K562 (cell line): ENCODE results near the gene SLC6A6. TPM values are rescaled to one million over a fixed set of nuclear protein-coding genes. Genes with fewer than 3 reads are reported as not detected.

ENCODE experiments used
- CBFA2T2 ChIP-seq: fragments of 450-650 bp; conservative IDR thresholded peaks from 2 replicates; pipeline ENCODE4 v1.6.1; 2017; ENCODE audit warnings: mild to moderate bottlenecking
- E2F3 ChIP-seq: fragments of 250-450 bp; sonication (Bioruptor Pico); IDR thresholded peaks from 2 replicates; pipeline ENCODE4 v1.4.0; 2020; ENCODE audit warnings: mild to moderate bottlenecking
- E2F4 ChIP-seq: sonication (generic); formaldehyde crosslinking; IDR thresholded peaks from 2 replicates; pipeline ENCODE4 v1.8.0; 2022; ENCODE audit warnings: mild to moderate bottlenecking, low read depth, missing genetic modification reagents
- FOXK1 ChIP-seq: sonication (generic); formaldehyde crosslinking; IDR thresholded peaks from 2 replicates; pipeline ENCODE4 v1.8.0; 2022; ENCODE audit warnings: missing genetic modification reagents, mild to moderate bottlenecking, borderline replicate concordance
- FOXP4 ChIP-seq: sonication (generic); formaldehyde crosslinking; IDR thresholded peaks from 2 replicates; pipeline ENCODE4 v1.8.0; 2022; ENCODE audit warnings: mild to moderate bottlenecking, missing genetic modification reagents, borderline replicate concordance
- HBP1 ChIP-seq: fragments of 450-650 bp; formaldehyde crosslinking; IDR thresholded peaks from 2 replicates; pipeline ENCODE4 v1.4.0; 2022; ENCODE audit warnings: missing genetic modification characterization
- HMGXB4 ChIP-seq: sonication (generic); formaldehyde crosslinking; IDR thresholded peaks from 2 replicates; pipeline ENCODE4 v1.8.1; 2023; ENCODE audit warnings: mild to moderate bottlenecking, missing genetic modification reagents
- MAFG ChIP-seq: fragments of 450-650 bp; conservative IDR thresholded peaks from 2 replicates; pipeline ENCODE4 v1.6.1; 2016; ENCODE audit warnings: missing genetic modification characterization, missing compliant biosample characterization
- NR2C2 ChIP-seq, 2 experiments: fragments of 200-800 bp in 1 of 2; sonication (Bioruptor generic) in 1 of 2; sonication (generic) in 1 of 2; formaldehyde crosslinking in 1 of 2; IDR thresholded peaks; 2 replicates each; pipeline versions ENCODE4 v1.6.1 to v1.8.0; 2016 to 2022; ENCODE audit warnings: mild to moderate bottlenecking in 1 of 2, missing compliant biosample characterization in 1 of 2, missing genetic modification characterization in 1 of 2, missing genetic modification reagents in 1 of 2
- NR4A1 ChIP-seq, 2 experiments: fragments of 250-450 bp in 1 of 2; fragments of 450-650 bp in 1 of 2; sonication (Bioruptor Pico) in 1 of 2; IDR thresholded peaks; 2 replicates each; pipeline versions ENCODE4 v1.4.0 to v1.6.1; 2016 to 2020; ENCODE audit warnings: mild to moderate bottlenecking in 2 of 2, missing compliant biosample characterization in 1 of 2, missing genetic modification characterization in 1 of 2, moderate library complexity in 1 of 2
- RBM15 ChIP-seq: fragments of 200-400 bp; formaldehyde crosslinking; IDR thresholded peaks from 2 replicates; pipeline ENCODE4 v1.6.1; 2018; ENCODE audit warnings: mild to moderate bottlenecking, low read length, moderate library complexity; ENCODE audit not compliant: insufficient read depth
- SREBF2 ChIP-seq: sonication (generic); formaldehyde crosslinking; IDR thresholded peaks from 2 replicates; pipeline ENCODE4 v1.4.0; 2020; ENCODE audit warnings: mild to moderate bottlenecking, missing genetic modification reagents
- TOE1 ChIP-seq, 2 experiments: fragments of 450-650 bp in 1 of 2; sonication (generic) in 1 of 2; formaldehyde crosslinking in 1 of 2; IDR thresholded peaks; 2 replicates each; pipeline versions ENCODE4 v1.7.1 to v1.8.0; 2016 to 2022; ENCODE audit warnings: borderline replicate concordance in 2 of 2, mild to moderate bottlenecking in 2 of 2, antibody characterized with exemption in 1 of 2, inconsistent platforms in 1 of 2, low read depth in 1 of 2, missing genetic modification reagents in 1 of 2, moderate library complexity in 1 of 2
- ZBTB33 ChIP-seq: sonication (generic); formaldehyde crosslinking; IDR thresholded peaks from 2 replicates; pipeline ENCODE4 v1.8.1; 2023; ENCODE audit warnings: mild to moderate bottlenecking, missing genetic modification reagents
- ZNF121 ChIP-seq: sonication (generic); formaldehyde crosslinking; conservative IDR thresholded peaks from 2 replicates; pipeline ENCODE4 v1.8.0; 2022; ENCODE audit warnings: missing genetic modification reagents
- ZNF282 ChIP-seq: sonication (generic); formaldehyde crosslinking; IDR thresholded peaks from 2 replicates; pipeline ENCODE4 v1.8.1; 2023; ENCODE audit warnings: missing genetic modification reagents
- ZNF431 ChIP-seq: sonication (generic); formaldehyde crosslinking; IDR thresholded peaks from 2 replicates; pipeline ENCODE4 v1.8.0; 2022; ENCODE audit warnings: mild to moderate bottlenecking, missing genetic modification reagents
- polyA plus RNA-seq, 8 experiments: library from polyadenylated mRNA; depleted of rRNA in 4 of 8; stranded (reverse) in 5 of 8; unstranded in 3 of 8; fragments of >200 nt; fragmentation: Nextera tagmentation in 2 of 8; fragmentation: Illumina TruSeq in 1 of 8; extraction: Ambion mirVana in 2 of 8; extraction: Trizol in 1 of 8; gene quantifications; 2 replicates each; pipeline versions ENCODE4 v1.2.1 to v1.2.3, GENCODE V29; 2011 to 2014; ENCODE audit warnings: inconsistent platforms in 1 of 8, missing spikeins in 1 of 8
- total RNA-seq, 7 experiments: library from RNA; depleted of rRNA in 6 of 7; stranded (reverse); fragments of >200 nt in 6 of 7; fragmentation: Illumina TruSeq in 2 of 7; extraction: Trizol in 2 of 7; gene quantifications; 2 replicates each; pipeline versions ENCODE4 v1.2.1 to v1.2.3, GENCODE V29; 2011 to 2021; ENCODE audit warnings: low replicate concordance in 1 of 7

The SLC6A6 gene
- total and polyA plus RNA-seq, 9 of the 15 experiments (the other 6 are each of a cell fraction or from before 2014, with no cell fraction given), result 12.3 to 203 (median 93.2) TPM

GRCh38 chr3:14401692-14402303 is 608 bp upstream of the SLC6A6 start (continued):
- TF ChIP-seq E2F4 (CRISPR knock-in tag), result peak; percentile 67; the same call in 1 of the 2 replicates
- TF ChIP-seq SREBF2 (CRISPR knock-in tag), result no peak
- TF ChIP-seq ZNF431 (CRISPR knock-in tag), result no peak
- peak; percentile 84 for TF ChIP-seq ZBTB33 (CRISPR knock-in tag)
- TF ChIP-seq NR2C2 (CRISPR knock-in tag; IDR thresholded peaks at IDR 0.05), result peak; percentile 56
- no peak for TF ChIP-seq NR2C2 (tag; IDR thresholded peaks at IDR 0.05)
- TF ChIP-seq ZNF121 (CRISPR knock-in tag), result 0 out of 2 replicates have a peak, but pooled peaks have one; percentile 20
- TF ChIP-seq ZNF282 (CRISPR knock-in tag), result peak; percentile 83; the same call in 1 of the 2 replicates
- TF ChIP-seq RBM15, result no peak
- TF ChIP-seq HMGXB4 (CRISPR knock-in tag), result no peak
- TF ChIP-seq TOE1 (IDR thresholded peaks at IDR 0.05; ENCODE audit: borderline replicate concordance), result no peak
- 0 out of 2 replicates have a peak, but pooled peaks have one; percentile 13 for TF ChIP-seq TOE1 (CRISPR knock-in tag; IDR thresholded peaks at IDR 0.05; ENCODE audit: borderline replicate concordance, low read depth)
- no peak for TF ChIP-seq MAFG
- TF ChIP-seq FOXK1 (CRISPR knock-in tag), result no peak
- TF ChIP-seq NR4A1 (CRISPR knock-in tag; IDR thresholded peaks at IDR 0.05), result no peak
- TF ChIP-seq NR4A1 (tag; IDR thresholded peaks at IDR 0.05), result peak; percentile 28; the same call in 1 of the 2 replicates
- TF ChIP-seq E2F3 (CRISPR knock-in tag), result peak; percentile 50; the same call in 1 of the 2 replicates
- 0 out of 2 replicates have a peak, but pooled peaks have one; percentile 81 for TF ChIP-seq FOXP4 (CRISPR knock-in tag)
- TF ChIP-seq CBFA2T2, result no peak
- 0 out of 2 replicates have a peak, but pooled peaks have one; percentile 6 for TF ChIP-seq HBP1 (CRISPR knock-in tag)
